HG02588 (cell line): ENCODE results near the gene GTF2H2.
"Not testable (repeated sequence)": the region's sequence is repeated elsewhere in the genome, so short reads cannot be mapped to it uniquely, and the experiment has no call there.

ENCODE experiments used
- ATAC-seq: cut with Tn5 transposase; IDR thresholded peaks from one replicate; pipeline ENCODE4 v1.9.1; 2021; ENCODE audit warnings: mild to moderate bottlenecking, moderate library complexity; ENCODE audit not compliant: unreplicated experiment

Gene GTF2H2

DNA sequence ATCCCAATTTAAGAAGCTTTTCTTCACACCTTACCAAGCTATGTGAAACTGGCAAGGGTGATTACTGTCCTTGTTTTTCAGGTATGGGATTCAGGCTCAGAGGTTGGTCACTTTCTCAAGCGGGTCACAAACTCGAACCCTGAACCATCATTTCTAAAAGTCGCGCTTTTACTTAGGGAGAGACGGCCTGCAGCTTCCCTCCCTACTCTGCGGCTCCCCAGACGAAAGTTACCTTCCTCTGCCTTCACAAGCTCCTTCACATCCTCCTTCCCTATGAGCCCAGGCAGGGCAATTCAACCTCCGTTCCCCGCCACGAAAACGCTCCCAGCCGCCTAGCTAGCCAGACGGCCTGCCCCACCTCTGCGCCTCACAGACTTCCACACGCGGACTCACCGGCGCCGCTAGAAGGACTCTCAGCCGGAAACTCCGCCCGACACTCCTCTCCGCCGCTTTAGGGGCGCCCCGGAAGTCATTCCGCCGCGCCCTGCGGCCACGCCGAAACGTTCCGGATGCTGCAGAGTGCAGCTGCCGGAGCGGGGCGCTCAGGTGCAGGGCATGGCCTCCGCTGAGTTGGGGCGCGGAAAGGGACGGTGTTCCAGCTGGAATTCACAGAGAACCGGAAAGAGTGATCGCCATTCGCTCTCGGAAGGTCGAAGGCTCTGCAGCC, at the start of gene GTF2H2:
Gene GTF2H2, minus strand, starts transcription at position 415 of the 667 bp plus-strand sequence. CDS start 4,913 bp downstream, outside the sequence.
- peak; percentile 97 for ATAC-seq

DNA sequence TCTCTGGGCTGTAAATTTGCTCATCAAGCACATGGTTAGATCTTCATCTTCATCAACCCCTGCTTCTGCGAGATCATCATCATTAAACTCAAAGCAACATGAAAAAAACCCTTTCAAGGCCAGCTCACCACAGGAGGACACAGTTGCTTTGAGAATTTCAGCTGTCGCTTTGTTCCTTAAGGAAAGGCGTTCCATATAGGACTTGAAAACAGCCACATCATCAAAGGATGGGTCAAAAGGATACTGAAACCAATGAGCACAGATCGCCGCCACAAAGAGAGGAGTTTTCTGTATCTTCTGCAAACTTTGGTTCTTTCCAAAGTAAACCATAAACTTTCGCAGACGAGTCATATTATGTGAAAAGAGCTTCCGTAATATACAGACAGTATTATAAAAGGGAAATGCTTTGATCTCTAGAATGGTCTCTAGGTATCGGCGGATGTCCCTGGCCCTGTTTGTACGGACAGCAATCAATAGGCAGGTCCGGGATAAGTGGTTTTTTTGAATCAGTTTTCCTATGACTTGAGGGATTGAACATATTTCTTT, 42.3 kb upstream of the GTF2H2 start:
- not testable (repeated sequence) for ATAC-seq

DNA sequence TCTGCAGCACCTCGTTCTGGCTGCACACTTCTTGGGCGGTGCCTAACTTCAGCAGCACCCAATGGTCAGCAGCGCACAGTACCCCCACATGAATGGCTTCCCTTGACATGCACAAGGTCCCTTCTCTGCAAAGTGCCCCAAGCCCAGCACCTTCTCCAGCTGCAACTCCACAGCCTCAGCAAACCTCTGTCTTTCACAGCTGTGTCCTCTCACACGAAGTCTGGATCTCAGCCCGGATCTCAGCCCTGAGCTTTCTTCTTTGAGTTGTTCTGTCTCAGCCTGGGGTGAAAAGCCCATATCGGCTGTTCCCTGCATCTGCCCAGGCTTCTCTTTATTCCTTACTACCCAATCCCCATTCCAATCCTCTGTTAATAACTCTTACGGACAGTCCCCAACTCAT, 32.5 kb upstream of the GTF2H2 start:
- ATAC-seq: not testable (repeated sequence)

DNA sequence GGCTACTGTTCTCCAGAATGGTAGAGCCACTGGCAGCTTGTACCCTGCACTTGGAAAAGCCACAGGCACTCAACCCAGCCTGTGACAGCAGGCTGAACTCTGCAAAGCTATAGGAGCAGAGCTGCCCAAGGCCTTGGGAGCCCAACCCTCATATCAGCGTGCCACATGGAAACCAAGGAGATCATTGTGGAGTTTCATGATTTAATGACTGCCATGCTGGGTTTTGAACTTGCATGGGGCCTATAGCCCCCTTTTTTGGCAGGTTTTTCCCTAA, 30.4 kb upstream of the GTF2H2 start:
- ATAC-seq: not testable (repeated sequence)

DNA sequence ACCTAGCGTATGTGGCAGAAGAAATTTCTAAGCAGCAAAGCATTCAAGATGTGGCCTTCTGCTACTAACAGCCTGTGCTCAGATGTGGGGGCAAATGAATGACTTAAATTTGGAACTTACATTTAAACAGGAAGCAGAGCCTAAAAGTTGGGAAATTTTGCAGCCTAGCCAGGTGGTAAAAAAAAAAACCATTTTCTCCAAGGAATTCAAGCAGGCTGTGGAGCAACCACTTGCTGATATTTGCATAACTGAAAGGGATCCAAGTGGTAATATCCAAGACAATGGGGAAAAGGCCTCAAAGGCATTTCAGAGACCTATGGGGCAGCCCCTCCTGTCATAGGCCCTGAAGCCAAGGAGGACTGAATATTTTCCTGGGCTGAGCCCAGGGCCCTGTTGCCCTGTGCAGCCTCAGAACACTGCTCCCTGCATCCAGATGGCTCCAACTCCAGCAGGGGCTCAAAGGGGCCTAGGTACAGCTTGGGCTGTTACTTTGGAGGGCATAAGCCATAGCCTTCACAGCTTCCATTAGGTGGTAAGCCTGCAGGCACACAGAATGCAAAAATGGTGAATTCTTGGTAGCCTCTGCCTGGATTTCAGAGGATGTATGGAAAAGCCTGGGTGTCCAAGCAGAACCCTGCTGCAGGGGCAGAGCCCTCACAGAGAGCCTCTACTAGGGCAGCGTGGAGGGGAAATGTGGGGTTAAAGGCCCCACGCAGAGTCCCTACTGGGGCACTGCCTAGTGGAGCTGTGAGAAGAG, 29.9 kb upstream of the GTF2H2 start:
- not testable (repeated sequence) for ATAC-seq

DNA sequence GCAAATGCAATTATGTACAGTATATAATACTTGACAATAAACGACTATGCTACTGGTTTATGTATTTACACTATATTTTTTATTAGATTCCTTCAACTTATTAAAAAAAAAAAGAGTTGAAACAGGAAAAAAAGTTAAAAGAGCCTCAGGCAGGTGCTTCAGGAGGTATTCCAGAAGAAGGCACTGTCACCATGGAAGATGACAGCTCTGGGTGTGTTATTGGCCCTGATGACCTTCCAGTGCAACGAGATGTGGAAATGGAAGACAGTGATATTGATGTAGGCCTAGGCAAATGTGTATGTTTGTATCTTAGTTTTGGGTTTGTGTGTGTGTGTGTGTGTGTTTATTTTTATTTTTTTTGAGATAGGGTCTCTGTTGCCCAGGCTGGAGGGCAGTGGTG, 22.3 kb upstream of the GTF2H2 start:
- ATAC-seq: not testable (repeated sequence)

DNA sequence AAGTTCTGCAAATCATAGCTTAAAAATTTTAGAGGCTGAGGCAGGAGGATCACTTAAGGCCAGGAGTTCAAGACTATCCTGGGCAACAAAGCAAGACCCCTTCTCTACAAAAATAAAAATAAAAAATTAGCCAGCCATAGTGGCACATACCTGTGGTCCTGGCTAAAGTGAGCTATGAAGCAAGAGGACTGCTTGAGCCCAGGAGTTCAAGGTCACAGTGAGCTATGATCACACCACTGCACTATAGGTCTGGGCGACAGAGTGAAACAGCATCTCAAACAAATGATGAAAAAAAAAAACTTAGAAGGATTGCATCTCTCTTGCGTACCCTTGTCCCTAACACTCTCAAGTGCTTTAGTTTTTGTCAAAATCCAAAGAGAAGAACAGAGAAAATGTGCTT, 21.3 kb upstream of the GTF2H2 start:
- ATAC-seq: not testable (repeated sequence)

DNA sequence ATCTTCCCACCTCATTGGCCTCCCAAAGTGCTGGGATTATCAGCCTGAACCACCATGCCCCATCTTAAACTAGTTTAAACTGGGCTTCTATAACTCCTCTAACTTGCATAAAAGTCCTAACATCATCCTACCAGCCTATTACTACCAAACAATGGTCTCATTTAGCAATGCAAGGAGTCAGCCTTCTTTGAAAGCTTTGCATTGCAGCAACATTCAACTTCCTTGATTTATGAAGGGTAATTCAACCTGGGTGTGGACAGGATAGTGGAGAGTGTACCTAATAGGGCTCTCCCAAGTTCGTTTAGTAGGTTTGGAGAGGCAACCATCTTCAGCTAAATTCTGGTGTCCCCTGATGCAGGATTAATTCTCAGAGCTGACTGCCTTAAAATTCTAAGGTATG, 18.7 kb upstream of the GTF2H2 start:
- not testable (repeated sequence) for ATAC-seq

DNA sequence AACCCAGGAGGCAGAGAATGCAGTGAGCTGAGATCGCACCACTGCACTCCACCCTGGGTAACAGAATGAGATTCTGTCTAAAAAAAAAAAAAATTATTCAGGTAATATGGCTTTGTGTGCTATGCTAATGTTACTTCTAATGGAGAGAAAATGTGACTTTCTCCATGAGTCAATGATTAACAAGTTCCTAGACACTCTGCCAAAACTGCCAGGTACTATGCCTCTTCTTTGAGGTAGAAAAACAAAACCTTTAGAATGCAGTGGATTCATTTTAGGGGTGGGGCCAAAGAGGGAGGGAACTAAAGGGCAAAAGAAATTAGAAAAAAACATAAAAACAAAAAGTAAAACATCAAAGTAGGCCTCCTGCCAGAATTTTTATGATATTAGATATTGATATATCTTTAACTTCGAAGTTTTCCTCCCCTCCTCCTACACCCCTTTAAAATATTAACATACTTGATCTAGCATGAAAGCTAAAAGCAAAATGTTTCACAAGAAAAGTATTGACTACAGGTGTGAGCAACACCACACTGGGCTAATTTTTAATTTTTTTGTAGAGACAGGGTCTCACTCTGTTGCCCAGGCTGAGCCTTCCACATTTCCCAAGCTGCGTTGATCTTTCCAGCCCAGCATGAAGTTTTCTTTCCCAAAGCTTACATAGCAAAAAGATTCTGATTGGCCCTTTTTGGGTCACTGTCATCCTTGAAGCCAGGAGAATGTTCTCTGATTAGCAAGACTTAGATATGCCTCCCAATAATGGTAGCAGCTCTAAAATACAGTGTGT, 17.0 kb upstream of the GTF2H2 start:
- not testable (repeated sequence) for ATAC-seq

DNA sequence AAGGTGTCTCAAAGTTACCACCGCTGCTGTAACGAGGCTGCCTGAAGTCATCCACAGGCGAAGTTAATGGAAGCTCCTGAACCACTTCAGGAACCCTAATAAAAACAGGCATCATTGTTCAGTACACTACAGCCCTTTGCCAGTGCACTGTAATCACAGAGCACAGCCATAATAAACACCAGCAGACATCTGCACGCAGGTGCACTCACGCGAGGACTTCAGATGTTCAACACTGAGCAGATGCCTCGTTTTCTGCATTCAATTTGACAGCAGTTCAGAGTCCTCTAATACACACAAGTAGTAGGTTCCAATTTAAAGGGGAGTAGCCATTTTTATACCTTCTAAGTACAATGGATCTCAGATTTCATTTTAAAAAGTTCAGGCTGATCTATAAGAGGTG, 15.4 kb upstream of the GTF2H2 start:
- ATAC-seq: not testable (repeated sequence)

DNA sequence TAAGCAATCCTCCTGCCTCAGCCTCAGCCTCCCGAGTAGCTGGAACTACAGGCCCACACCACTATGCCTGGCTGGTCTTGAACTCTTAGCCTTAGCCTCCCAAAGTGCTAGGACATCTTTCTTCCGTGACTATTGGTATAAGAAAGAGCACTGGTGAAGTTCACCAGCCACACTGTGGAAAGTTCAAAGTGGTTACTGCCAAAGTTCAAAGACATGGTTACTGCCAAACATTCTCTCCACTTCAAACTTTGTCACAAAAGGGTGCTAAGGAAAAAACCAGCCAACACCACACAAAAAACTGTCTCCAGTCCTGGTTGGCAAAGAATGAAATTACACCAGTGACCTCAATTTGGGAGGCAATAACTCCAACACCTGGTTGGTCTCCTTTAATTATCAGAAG, 14.9 kb upstream of the GTF2H2 start:
- not testable (repeated sequence) for ATAC-seq

DNA sequence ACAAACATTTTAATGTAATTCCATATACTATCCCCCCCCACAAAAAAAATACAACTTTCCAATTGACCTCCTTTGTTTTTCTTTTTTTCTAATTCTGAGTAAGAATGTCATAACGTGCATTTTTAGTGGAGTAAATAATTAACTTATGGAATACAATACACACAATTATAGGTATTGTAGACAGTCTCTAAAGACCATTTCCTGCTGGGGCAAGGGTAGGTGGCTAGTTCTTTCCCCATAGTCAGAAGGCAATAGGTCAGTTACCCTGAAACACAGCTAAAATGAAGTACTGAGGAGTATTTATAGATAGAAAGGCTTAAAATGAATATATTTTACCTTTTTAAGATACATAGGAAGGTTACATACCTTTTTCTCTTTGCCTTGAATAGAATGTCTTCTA, 6.2 kb downstream of the GTF2H2 start:
- not testable (repeated sequence) for ATAC-seq

DNA sequence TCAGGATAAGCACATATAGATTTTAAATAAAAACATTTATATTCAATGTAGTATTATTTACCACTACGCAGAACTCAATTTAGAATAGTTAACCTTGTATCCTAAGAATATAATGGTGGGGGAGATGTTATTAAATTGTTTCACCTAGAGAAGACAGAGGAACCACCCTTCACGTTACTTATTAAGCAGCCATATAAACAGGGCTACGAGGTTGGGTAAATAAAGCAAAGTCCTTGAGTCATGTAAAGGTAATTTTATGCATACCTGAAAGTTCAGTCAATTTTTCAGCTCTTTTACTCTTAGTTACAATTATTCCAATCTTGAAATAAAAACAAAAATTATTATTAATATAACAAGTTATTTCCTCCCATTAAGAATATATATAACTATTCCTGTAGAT, 8.1 kb downstream of the GTF2H2 start:
- not testable (repeated sequence) for ATAC-seq

DNA sequence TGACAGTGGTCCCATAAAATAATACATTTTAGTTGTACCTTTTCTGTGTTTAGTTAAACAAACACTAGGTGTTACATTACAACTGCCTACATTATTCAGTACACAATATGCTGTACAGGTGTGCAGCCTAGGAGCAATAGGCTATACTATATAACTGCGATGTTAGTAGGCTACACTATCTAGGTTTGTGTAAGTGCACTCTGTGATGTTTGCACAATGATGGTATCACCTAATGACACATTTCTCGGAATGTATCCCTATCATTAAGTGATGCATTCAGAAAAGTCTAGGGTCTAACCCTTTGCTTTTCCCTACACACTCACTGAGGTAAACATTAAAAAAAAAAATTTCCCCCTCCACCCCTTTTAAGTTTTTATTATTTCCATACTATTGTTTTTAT, 22.7 kb downstream of the GTF2H2 start:
- not testable (repeated sequence) for ATAC-seq

DNA sequence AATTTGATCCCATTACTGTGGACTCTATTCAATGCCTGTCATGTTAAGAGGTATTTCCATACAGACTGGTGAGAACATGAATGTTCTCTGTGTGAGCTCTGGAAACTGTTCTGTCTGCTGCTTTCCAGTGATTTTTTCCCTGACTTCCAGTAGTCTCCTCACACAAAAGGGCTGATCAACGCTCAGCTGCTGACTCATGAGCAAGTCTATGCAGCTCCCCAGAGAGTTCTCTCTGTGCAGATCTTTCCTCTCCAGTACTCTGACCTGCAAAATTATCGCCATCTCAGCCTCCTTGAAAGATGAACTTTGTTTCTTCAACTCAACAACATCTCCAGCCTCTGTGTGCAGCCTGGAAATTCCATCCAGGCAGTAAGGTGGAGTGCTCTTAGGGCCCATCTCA, 23.3 kb downstream of the GTF2H2 start:
- ATAC-seq: not testable (repeated sequence)

DNA sequence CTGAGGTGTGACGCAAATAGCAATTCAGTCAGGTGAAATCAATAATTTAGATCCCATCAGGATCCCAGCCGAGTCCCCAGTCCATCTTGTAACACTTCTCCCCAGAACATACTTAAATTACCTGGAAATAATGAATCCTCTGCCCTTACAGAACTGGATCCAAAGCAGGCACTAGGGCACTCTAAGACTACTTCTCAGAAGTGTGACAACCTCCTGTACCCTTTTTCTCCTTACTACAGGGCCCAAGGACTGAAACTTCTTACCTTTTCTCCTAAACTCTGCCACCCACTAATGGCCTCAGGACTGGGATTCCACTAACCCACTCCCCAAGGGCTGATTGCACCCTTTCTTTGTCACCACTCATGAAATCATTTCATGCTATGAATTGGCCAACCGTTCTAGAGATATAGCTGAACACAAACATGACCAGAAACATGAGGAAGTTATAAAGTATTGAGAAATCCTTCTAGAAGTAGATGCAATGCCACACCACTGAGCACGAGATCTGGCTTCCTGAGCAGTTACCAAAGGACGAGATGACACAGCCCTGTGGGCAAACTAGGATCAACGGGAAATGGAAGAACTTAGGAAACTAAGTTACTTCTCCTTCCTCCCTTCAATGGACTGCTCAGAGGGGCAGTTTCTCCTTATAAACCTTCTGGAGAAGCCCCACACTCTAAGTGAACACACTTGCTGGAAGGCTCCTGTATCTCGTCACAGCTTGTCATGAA, 36.3 kb downstream of the GTF2H2 start:
- not testable (repeated sequence) for ATAC-seq

DNA sequence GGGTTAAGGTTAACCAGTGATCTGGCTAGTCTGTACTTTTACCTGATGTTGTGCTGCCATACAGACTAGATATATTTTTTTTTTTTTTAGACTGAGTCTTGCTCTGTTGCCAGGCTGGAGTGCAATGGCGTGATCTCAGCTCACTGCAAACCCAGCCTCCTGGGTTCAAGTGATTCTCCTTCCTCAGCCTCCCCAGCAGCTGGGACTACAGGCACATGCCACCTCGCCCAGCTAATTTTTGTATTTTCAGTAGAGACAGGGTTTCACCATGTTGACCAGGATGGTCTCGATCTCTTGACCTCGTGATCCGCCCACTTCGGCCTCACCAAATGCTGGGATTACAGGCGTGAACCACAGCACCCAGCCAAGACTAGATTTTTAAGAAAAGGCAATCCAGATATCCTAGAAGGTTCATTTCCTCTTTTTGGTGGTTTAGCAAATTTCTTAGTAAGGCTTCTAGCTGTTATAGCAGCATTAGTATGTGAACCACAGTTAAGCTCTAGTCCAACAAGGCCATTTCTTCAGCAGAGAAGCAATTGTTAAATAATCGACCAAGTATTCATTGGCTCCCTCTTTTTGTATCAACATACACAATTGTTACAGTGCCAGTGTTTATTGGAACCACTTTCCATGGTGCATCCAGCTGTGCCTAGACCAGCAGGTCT, 42.1 kb downstream of the GTF2H2 start, which contains the start of gene NAIP:
Gene NAIP, minus strand, starts transcription at position 51 of the 665 bp plus-strand sequence. CDS start 12,424 bp downstream, outside the sequence.
- ATAC-seq: not testable (repeated sequence)

DNA sequence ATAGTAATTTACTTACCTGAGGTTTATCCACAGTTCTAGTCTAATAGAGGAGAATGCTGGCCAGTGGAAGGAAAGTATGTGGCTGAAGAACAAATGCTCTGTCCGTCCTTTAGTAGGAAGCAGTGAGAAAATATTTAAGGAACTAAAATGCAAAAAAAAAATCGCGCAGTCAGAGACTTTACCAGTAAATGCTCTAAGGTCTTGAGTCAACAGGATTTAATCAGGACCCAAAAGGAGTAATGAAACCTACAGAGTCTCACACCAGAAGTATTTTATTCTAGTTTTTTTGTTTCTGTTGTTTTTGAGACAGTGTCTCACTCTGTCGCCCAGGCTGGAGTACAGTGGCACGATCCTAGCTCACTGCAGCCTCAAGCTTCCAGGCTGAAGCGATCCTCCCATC, 46.8 kb downstream of the GTF2H2 start:
- ATAC-seq: not testable (repeated sequence)

DNA sequence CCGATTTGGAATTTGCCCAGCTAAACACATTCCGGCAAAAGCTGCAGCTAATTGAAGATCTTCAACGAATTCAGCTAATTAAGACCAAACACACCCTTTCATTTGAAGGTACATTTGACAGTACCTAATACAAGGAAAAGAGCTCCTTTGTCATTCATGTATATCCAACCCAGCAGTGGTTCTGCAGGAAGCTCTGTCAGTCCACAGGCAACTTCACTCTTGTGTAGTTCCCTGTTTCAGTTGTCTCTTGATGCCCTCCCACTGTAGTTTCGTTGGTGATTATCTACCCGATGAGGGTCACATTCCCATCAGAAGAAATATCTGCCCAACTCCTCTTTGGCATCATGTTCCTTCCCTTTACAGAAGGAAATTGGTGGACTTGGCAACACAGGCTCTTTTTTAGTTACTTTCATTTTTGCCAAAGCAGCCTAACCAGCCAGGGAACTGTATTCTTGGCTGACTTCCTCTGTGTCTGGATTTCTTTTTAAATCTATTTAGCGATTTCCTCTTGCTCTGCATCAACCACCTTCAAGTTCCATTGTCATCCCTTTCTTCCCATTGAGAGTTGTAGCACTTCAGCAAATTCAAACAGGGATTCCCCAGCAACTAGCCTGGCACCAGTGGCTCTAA, 49.0 kb downstream of the GTF2H2 start:
- ATAC-seq: not testable (repeated sequence)

DNA sequence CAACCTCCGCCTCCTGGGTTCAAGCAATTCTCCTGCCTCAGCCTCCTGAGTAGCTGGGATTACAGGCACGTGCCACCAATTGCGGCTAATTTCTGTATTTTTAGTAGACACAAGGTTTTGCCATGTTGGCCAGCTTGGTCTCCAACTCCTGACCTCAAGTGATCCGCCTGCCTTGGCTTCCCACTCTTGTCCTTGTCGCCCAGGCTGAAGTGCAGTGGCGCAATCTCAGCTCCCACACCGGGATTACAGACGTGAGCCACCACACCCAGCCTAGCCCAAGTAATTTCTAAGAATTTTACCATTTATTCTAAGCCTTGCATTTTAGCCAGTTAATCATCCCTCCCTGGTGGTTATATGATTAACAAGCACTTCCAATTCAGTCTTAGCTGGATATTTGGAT, 53.3 kb downstream of the GTF2H2 start:
- ATAC-seq: no peak
